ENCODE results near the gene CCDC194. TPM values are rescaled to one million over a fixed set of nuclear protein-coding genes. Genes with fewer than 3 reads are reported as not detected.

Gene CCDC194
- total and polyA plus RNA-seq, 2 of the 8 experiments (the other 6 are each of a cell fraction or from before 2014, with no cell fraction given), result 0.33 TPM; not detected in 1

DNA sequence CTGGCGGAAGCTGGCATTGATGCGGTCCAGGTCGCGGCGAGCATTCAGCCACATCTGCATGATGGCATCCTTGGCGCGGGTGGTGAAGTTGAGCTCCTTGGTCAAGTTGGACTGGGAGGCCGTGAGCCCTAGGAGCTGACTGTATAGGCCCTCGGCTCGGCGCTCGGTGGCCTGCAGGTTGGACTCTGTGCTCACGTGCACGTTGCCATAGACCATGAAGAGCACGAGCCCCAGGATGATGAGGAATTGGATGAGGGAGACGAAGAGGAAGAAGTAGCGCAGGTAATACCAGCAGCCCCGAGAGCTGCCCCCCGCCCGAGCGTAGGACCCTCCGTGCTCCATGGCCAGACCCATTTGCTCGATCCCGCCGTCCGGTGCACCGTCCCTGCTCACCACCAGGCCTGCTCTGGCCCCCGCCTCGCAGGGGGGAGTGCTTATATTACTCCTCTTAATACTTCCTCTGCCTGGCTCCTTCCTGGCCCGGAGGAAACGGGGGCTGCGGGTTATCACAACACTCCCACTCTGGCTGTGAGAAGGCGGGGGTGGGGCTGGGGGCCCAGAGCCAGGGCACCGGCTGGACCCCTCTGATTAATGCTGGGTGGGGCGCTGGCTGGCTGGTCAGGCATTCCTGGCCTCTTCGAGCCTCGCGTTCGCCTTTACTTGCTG is 16.9 kb downstream of the CCDC194 start, which contains the start of gene PLVAP (continued):
- TF ChIP-seq CHD7 (IDR thresholded peaks at IDR 0.05; ENCODE audit: insufficient replicate concordance, low read length) (no peak), TBP (IDR thresholded peaks at IDR 0.05; ENCODE audit: low read depth, low read length) (no peak), RNF2 (IDR thresholded peaks at IDR 0.05; ENCODE audit: borderline replicate concordance, low read depth, low read length, missing control alignments, poor library complexity, severe bottlenecking) (no peak), POLR2AphosphoS5 (IDR thresholded peaks at IDR 0.05; ENCODE audit: low read depth, low read length) (no peak)
- TF ChIP-seq, protein P1, sequence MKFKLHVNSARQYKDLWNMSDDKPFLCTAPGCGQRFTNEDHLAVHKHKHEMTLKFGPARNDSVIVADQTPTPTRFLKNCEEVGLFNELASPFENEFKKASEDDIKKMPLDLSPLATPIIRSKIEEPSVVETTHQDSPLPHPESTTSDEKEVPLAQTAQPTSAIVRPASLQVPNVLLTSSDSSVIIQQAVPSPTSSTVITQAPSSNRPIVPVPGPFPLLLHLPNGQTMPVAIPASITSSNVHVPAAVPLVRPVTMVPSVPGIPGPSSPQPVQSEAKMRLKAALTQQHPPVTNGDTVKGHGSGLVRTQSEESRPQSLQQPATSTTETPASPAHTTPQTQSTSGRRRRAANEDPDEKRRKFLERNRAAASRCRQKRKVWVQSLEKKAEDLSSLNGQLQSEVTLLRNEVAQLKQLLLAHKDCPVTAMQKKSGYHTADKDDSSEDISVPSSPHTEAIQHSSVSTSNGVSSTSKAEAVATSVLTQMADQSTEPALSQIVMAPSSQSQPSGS (IDR thresholded peaks at IDR 0.05; ENCODE audit: low read length), result no peak
